Fibroblast of gingiva (primary cell): ENCODE data around the gene EIF3M.

Source experiments
- DNase-seq: peaks from one replicate; pipeline ENCODE4 v3.0.0-alpha.2; 2011; ENCODE audit warnings: low read depth

Gene EIF3M

GRCh38 chr11:32583459-32584271 is at the start of gene EIF3M:
EIF3M (plus strand) TSS chr11:32583831; CDS start chr11:32583888, 57 bp downstream.
- DNase-seq, result peak; percentile 97

DNA sequence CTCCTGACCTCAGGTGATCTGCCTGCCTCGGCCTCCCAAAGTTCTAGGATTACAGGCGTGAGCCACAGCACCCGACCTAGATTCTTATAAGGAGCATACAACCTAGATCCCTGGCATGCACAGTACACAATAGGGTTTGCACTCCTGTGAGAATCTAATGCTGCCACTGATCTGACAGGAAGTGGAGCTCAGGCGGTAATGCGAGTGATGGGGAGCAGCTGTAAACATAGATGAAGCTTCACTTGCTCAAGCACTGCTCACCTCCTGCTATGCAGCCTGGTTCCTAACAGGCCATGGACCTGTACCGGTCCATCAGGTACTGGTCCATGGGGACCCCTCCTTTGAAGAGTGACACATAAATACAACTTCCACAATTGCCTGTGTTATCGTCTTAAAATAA is 44.8 kb upstream of the EIF3M start:
- no peak for DNase-seq

DNA sequence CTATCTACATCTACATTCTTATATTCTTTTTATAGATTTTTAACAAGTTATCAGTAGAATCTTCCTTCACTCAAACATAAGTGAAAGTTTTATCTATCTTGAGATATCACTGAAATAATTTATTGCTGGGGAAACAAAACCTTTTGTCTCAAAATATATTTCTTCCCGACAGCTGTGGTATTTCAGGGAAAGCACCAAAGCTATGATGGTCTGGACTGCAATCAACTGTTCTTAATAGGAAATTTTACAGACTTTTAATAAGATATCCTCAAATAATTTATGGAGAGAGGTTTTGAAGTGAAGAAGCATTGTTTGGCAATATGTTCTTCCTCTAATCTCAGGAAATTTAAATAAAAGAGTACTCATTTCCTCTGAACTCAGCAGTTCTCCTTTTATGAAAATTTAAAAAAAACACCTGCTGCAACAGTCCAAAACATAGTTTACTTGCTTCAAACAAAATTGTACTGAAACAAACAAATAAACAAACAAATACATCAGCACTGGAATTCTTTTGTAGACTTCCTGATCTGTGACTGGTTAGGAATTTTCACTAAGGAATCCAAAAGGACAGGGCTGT is 33.9 kb upstream of the EIF3M start:
- DNase-seq, result no peak

GRCh38 chr11:32550207-32550606 is 33.4 kb upstream of the EIF3M start:
- DNase-seq, result no peak

GRCh38 chr11:32555091-32555490 is 28.5 kb upstream of the EIF3M start:
- no peak for DNase-seq

DNA sequence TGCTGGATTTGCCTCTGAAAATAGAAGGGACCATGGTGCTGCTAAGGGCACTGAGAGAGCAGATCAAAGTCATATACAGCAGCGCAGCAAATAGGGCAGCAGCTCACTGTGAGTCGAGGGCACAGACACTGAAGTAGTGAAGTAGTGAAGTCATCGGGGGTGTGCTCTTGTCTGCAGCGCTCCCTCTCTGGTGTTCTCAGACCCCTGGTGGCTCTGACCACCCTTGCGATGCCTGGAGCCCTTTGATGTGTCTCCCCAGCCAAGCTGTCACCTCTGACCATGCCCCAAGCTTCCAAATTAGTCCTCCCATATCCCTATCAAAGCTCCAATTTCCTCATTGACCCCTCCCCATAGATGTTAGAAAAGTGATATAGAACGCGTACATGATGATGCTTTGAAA is 27.7 kb upstream of the EIF3M start:
- no peak for DNase-seq

DNA sequence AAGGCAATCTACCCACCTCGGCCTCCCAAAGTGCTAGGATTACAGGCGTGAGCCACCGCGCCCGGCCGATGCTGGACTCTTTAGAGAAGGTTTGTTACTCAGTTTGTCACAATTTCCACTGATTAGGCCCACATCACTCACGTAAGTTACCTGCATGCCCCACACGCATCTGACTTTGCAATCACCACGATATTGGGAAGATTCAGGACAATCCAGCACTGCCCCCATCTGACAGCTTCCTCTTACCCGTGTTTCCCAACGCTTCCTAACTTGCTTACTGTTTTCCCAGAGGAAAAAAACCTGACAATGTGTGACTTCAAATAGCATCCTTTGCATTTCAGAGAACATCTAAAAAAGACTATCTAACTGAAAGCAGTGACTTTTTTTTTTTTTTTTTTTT is 21.8 kb upstream of the EIF3M start:
- DNase-seq, result no peak

GRCh38 chr11:32562839-32563599 is 20.6 kb upstream of the EIF3M start:
- DNase-seq, result no peak

- DNase-seq, result no peak
Observed at GRCh38 chr11:32563600-32563959, 20.1 kb upstream of the EIF3M start.

DNA sequence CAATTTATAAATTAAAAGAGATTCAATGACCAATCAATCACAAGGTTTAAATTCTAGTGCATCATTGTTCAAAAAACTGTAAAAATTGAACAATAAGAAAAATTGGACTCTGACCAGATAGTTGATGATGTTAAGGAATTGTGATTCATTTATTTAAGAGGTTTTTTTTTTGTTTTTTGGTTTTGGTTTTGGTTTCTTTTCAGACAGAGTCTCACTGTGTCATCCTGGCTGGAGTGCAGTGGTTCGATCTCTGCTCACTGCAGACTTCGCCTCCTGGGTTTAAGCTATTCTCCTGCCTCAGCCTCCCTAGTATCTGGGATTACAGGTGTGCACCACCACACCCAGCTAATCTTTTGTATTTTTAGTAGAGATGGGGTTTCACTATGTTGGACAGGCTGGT is 17.1 kb upstream of the EIF3M start:
- DNase-seq, result no peak

GRCh38 chr11:32567154-32567553 is 16.5 kb upstream of the EIF3M start:
- DNase-seq, result no peak

- no peak for DNase-seq
Observed at GRCh38 chr11:32569313-32569881, 14.2 kb upstream of the EIF3M start.

GRCh38 chr11:32571039-32571438 is 12.6 kb upstream of the EIF3M start:
- no peak for DNase-seq

GRCh38 chr11:32573228-32573627 is 10.4 kb upstream of the EIF3M start:
- DNase-seq, result no peak

DNA sequence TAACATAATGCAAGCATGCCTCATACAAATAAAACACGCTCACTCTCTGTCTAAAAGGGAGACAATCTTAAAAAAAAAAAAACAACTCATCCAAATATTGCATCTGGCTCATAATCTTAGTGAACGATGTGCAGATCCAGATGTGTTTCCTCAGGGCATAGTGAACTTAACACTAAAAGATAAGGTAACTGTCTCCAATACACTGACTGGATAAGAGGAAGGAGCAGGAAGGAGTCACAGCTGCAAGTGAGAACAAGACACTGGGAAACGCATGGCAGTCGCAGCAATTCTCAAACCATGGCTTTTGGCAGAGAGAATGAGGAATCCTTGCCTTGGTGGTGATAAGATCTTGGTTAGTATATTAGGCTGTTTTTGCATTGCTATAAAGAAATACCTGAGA is 9.2 kb upstream of the EIF3M start:
- no peak for DNase-seq

DNA sequence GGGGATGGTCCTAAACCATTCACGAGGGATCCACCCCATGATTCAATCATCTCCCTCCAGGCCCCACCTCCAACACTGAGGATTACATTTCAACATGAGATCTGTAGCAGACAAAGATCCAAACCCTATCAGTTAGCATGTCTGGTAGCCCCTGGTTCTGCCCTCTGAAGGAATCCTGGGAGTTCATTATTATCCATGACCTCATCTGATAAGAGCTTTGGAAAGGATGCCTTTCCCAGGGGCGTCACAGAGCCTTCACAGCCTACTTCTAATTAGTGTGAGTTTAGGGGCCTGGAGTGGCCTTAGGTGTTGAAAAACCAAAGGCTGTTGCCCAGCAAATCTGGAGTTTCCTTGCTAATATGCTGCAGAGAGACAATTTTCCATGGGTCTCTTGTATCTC is 8.6 kb upstream of the EIF3M start:
- no peak for DNase-seq

DNA sequence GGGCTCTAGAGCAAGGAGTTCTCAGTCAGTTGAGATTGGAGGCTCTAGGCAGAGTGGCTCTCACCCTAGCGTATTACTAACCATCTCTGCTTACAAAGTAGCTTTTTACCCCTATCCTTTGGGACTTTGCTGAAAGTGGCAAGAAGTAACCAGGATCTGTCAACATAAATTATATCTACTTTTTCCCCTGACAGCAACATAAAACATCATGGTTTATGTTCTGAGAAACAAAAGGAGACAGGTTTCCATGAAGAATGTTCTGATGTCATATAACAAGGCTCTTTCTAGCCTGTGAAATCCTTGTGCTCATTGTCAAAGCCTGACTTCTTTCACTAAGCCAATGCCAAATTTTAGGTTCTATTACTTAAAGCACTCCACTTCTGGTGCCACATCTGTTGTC is 7.2 kb upstream of the EIF3M start:
- no peak for DNase-seq

DNA sequence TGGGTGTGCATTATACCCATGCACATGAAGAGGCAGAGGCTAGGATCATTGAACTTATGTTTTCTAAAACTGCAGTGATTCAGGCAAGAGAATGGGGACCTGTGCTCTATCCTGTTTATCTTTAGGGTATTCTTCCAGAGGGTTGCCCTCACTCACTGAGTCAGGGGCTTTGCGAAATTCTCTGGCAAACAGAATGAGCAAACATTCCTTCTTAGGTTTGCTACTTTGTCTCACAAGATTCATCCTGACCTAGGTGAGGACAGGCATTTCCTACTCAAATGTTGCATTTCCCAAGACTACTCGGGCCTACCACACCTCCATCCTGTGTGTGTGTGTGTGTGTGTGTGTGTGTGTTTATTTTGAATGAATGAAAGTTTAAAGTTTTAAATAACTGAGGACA is 2.7 kb upstream of the EIF3M start:
- no peak for DNase-seq

- no peak for DNase-seq
Observed at GRCh38 chr11:32581556-32581955, 2.1 kb upstream of the EIF3M start.

DNA sequence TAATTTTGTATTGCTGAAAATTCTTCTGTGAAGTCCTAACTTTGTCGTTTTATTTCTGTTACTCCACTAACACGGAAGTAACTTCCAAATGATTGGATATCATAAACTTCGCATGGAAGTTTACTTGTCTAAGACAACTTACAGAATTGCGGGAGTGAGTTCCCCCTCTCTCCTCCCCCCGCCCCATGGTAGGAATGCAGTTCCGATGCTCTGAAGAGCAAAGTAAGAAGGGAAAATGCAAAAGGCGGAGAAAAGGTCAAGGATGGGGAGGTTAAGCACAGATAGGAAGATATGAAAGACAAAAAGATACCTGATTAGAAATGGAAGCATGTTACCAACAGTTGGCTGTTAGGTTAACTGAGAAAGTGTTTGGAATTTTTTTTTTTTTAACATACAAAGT is 1.3 kb downstream of the EIF3M start:
- DNase-seq, result no peak

DNA sequence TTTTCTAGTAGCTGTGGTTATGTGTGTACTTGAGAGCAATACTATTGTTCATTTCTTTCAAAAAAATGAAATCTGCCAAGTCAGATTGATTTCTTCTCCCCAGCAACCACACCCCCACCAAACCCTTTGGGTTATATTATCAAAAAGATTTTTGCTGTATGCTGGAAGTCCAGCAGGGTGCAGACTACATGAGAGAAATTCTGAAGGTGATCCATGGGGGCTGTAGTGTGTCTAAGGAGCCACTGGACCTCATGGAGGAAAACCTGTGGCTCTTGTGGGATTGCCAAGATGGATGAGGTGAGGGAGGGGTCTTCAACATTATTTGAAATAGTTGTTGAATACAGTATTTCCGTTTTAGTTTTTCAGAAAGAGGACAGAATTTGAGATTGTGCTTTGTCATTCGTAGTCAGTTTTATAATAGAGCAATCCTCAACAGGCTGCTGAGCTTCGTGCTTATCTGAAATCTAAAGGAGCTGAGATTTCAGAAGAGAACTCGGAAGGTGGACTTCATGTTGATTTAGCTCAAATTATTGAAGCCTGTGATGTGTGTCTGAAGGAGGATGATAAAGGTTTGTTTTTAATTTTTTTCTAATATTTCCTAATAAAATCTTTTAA is 3.1 kb downstream of the EIF3M start:
- peak; percentile 8 for DNase-seq

- DNase-seq, result no peak
Observed at GRCh38 chr11:32594272-32594671, 10.6 kb downstream of the EIF3M start.
